ENCODE measurements around the gene METTL16.

GRCh38 chr17:2500446-2500845 lies 11.2 kb downstream of the METTL16 start:
- TF ChIP-seq CTCF (IDR thresholded peaks at IDR 0.05): no peak
- no peak for TF ChIP-seq POLR2A (IDR thresholded peaks at IDR 0.05)
